ENCODE data around the gene ADAMTS17. TPM values are rescaled to one million over a fixed set of nuclear protein-coding genes. Genes with fewer than 3 reads are reported as not detected.
"Not testable (repeated sequence)": the region's sequence is repeated elsewhere in the genome, so short reads cannot be mapped to it uniquely, and the experiment has no call there.

The ADAMTS17 gene
- total and polyA plus RNA-seq, 3 donors from 2014 or later: 6.8 to 17.8 (median 12.4) TPM

- Histone ChIP-seq H3K9me3 (no peaks in the 10 kb centered on the region), H3K27me3 (no peaks in the 10 kb centered on the region), H3K4me1 (no peaks in the 10 kb centered on the region), H3K27ac (no peak overlapping the region), H3K4me3 (no peak overlapping the region), H3K36me3 (ENCODE audit: low read depth, missing control alignments) (no peaks in the 10 kb centered on the region)
- intact Hi-C loops (cut with DNase I; ENCODE audit: low total_unique reads): no loop called here
- no peak for DNase-seq
- TF ChIP-seq POLR2A (IDR thresholded peaks at IDR 0.05): no peak
- no peak for TF ChIP-seq CTCF (IDR thresholded peaks at IDR 0.05)
- 81 to 82% methylated on average over 1 of the region's 1 CpG for WGBS, 2 donors
Measured at GRCh38 chr15:100075229-100075628, 266.5 kb downstream of the ADAMTS17 start.

GRCh38 chr15:100073982-100074381 is 267.8 kb downstream of the ADAMTS17 start:
- Histone ChIP-seq H3K9me3 (no peaks in the 10 kb centered on the region), H3K27ac (no peak overlapping the region), H3K36me3 (ENCODE audit: low read depth, missing control alignments) (no peaks in the 10 kb centered on the region), H3K4me1 (no peaks in the 10 kb centered on the region), H3K27me3 (no peaks in the 10 kb centered on the region), H3K4me3 (no peak overlapping the region)
- 97 to 98% methylated on average over 5 of the region's 5 CpGs for WGBS, 2 donors
- TF ChIP-seq POLR2A (IDR thresholded peaks at IDR 0.05) (no peak), CTCF (IDR thresholded peaks at IDR 0.05) (no peak)
- DNase-seq: no peak
- intact Hi-C loops (cut with DNase I; ENCODE audit: low total_unique reads): no loop called here

- intact Hi-C loops (cut with DNase I; ENCODE audit: low total_unique reads); H3K4me3 ChIP-seq; DNase-seq; H3K36me3 ChIP-seq (ENCODE audit: low read depth, missing control alignments); H3K4me1 ChIP-seq; H3K27me3 ChIP-seq; H3K27ac ChIP-seq; H3K9me3 ChIP-seq: not testable (repeated sequence)
- 76 to 86% methylated on average over 8 to 10 of the region's 12 CpGs for WGBS, 2 donors
Measured at GRCh38 chr15:100066521-100067280, 275.1 kb downstream of the ADAMTS17 start.

DNA sequence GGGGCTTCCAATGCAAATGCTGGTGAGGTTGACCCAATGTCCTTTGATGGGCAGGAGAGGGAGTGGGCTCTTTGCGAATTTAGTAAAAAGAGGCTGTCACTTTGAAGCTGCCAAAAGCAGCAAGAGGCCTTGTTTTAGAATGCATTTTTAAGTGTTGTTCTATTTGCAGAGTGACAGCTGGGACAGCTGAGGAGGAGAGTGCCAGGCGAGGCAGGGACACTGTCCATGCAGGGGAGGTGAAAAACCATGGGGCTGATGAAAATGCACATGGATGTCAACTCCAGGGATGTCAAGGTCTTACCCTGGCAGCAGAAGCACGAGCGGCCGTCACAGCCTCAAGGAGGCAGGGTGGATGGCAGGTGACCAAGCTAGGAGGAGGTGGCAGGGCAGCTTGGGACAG is 279.8 kb downstream of the ADAMTS17 start:
- intact Hi-C loops (cut with DNase I; ENCODE audit: low total_unique reads): no loop called here
- no peak for DNase-seq
- no peaks in the 10 kb centered on the region for H3K36me3 ChIP-seq (ENCODE audit: low read depth, missing control alignments)
- no peak overlapping the region for H3K4me3 ChIP-seq
- 70 to 73% methylated on average over 5 of the region's 5 CpGs for WGBS, 2 donors
- H3K27ac ChIP-seq: no peak overlapping the region
- TF ChIP-seq POLR2A (IDR thresholded peaks at IDR 0.05) (no peak), CTCF (IDR thresholded peaks at IDR 0.05) (no peak)
- no peaks in the 10 kb centered on the region for H3K9me3 ChIP-seq
- H3K27me3 ChIP-seq: no peaks in the 10 kb centered on the region
- peaks cover 4% of the 10 kb centered on the region for H3K4me1 ChIP-seq

DNA sequence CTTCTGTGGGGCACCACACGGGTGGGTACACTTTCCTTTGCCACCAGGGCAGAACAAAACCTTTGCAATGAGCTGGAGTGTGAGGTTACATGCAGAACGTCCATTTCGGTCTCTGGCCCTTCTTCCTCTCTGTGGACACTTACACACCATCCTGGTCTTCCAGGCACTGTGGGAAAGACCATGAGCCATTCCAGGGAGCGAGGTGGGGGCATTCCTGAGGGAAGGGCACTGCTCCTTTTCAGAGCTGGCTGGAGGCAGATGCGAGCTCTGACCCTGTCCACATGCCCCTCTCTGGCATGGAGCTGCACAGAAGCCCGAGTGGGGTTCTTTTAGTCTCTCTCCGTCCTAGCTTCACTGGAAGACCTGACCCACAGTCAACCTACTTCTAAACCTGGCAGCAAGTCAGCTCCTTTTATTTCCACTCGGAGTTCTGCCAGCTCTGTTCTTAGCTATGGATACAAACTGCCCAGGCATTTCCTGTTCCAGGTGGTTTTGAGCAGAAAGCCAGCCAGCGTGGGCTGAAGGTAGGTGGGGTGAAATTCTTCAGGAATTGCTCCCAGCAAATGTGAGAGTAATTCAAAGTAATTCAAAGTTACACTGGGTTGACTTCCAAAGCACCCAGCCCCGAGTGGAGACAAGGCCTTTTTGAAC is 281.4 kb downstream of the ADAMTS17 start:
- TF ChIP-seq POLR2A (IDR thresholded peaks at IDR 0.05) (no peak), CTCF (IDR thresholded peaks at IDR 0.05) (no peak)
- no peak for DNase-seq
- no peaks in the 10 kb centered on the region for H3K9me3 ChIP-seq
- no peak overlapping the region for H3K27ac ChIP-seq
- 63 to 64% methylated on average over 8 to 10 of the region's 10 CpGs for WGBS, 2 donors
- intact Hi-C loops (cut with DNase I; ENCODE audit: low total_unique reads): no loop called here
- no peaks in the 10 kb centered on the region for H3K27me3 ChIP-seq
- H3K36me3 ChIP-seq (ENCODE audit: low read depth, missing control alignments): no peaks in the 10 kb centered on the region
- H3K4me3 ChIP-seq: no peak overlapping the region
- H3K4me1 ChIP-seq: peaks cover 4% of the 10 kb centered on the region

Measured in testis (tissue), 3 donors.